ENCODE measurements around the gene VAC14.
A peak's percentile ranks its signal among the peaks of the same experiment; 100 is the strongest.

VAC14 gene

GRCh38 chr16:70739389-70739788 is 61.6 kb downstream of the VAC14 start:
- H3K9me2 ChIP-seq (ENCODE audit: low read depth, low read length), result no peaks in the 10 kb centered on the region
- TF ChIP-seq EZH2 (IDR thresholded peaks at IDR 0.05; ENCODE audit: borderline replicate concordance, low read length) (no peak), CTCF (IDR thresholded peaks at IDR 0.05; ENCODE audit: low read length) (no peak)
- H4K20me1 ChIP-seq (ENCODE audit: insufficient read depth, low read length), result no peaks in the 10 kb centered on the region
- H3K27ac ChIP-seq (ENCODE audit: low read depth, low read length, poor library complexity, severe bottlenecking), result peak overlapping the region; percentile 98
- H3K4me2 ChIP-seq (ENCODE audit: low read length), result peak overlapping the region; percentile 14; the same call in 1 of the 2 replicates
- no peaks in the 10 kb centered on the region for H3K9me3 ChIP-seq (ENCODE audit: low read length)
- H3K9ac ChIP-seq (ENCODE audit: low read length), result peak overlapping the region; percentile 54
- no peaks in the 10 kb centered on the region for H3K79me2 ChIP-seq (ENCODE audit: insufficient read depth, low read length)
- H3K4me1 ChIP-seq (ENCODE audit: insufficient read depth, low read length, severe bottlenecking), result peaks cover 54% of the 10 kb centered on the region
- no peak overlapping the region for H3K4me3 ChIP-seq (ENCODE audit: low read depth, low read length, poor library complexity, severe bottlenecking)
- peaks cover 23% of the 10 kb centered on the region for H3K36me3 ChIP-seq (ENCODE audit: insufficient read depth, low read length)
- H2AFZ ChIP-seq (ENCODE audit: low read length), result no peak overlapping the region
- no peaks in the 10 kb centered on the region; the same call in 1 of the 2 replicates for H3F3A ChIP-seq (ENCODE audit: insufficient read depth, low read length)
- H3K27me3 ChIP-seq (ENCODE audit: insufficient read depth, low read length), result no peaks in the 10 kb centered on the region

- Histone ChIP-seq H3K4me1 (ENCODE audit: insufficient read depth, low read length, severe bottlenecking) (peaks cover 54% of the 10 kb centered on the region), H3K9me2 (ENCODE audit: low read depth, low read length) (no peaks in the 10 kb centered on the region), H3K27ac (ENCODE audit: low read depth, low read length, poor library complexity, severe bottlenecking) (peak overlapping the region; percentile 98), H2AFZ (ENCODE audit: low read length) (no peak overlapping the region), H3K4me3 (ENCODE audit: low read depth, low read length, poor library complexity, severe bottlenecking) (peak overlapping the region; percentile 23), H3K27me3 (ENCODE audit: insufficient read depth, low read length) (no peaks in the 10 kb centered on the region), H3K9me3 (ENCODE audit: low read length) (no peaks in the 10 kb centered on the region), H4K20me1 (ENCODE audit: insufficient read depth, low read length) (no peaks in the 10 kb centered on the region), H3K79me2 (ENCODE audit: insufficient read depth, low read length) (no peaks in the 10 kb centered on the region), H3K9ac (ENCODE audit: low read length) (peak overlapping the region; percentile 54), H3F3A (ENCODE audit: insufficient read depth, low read length) (no peaks in the 10 kb centered on the region; the same call in 1 of the 2 replicates), H3K36me3 (ENCODE audit: insufficient read depth, low read length) (peaks cover 12% of the 10 kb centered on the region), H3K4me2 (ENCODE audit: low read length) (peak overlapping the region; percentile 57)
- TF ChIP-seq CTCF (IDR thresholded peaks at IDR 0.05; ENCODE audit: low read length), result peak; percentile 80
- no peak for TF ChIP-seq EZH2 (IDR thresholded peaks at IDR 0.05; ENCODE audit: borderline replicate concordance, low read length)
Observed at GRCh38 chr16:70738083-70738977, 62.6 kb downstream of the VAC14 start.

- Histone ChIP-seq H3K27ac (ENCODE audit: low read depth, low read length, poor library complexity, severe bottlenecking) (peak overlapping the region; percentile 98), H4K20me1 (ENCODE audit: insufficient read depth, low read length) (no peaks in the 10 kb centered on the region)
Observed at GRCh38 chr16:70737377-70738082, 63.4 kb downstream of the VAC14 start.

More at GRCh38 chr16:70737377-70738082, 63.4 kb downstream of the VAC14 start:
- Histone ChIP-seq H2AFZ (ENCODE audit: low read length) (no peak overlapping the region), H3K27me3 (ENCODE audit: insufficient read depth, low read length) (no peaks in the 10 kb centered on the region), H3F3A (ENCODE audit: insufficient read depth, low read length) (no peaks in the 10 kb centered on the region; the same call in 1 of the 2 replicates), H3K79me2 (ENCODE audit: insufficient read depth, low read length) (no peaks in the 10 kb centered on the region), H3K36me3 (ENCODE audit: insufficient read depth, low read length) (peaks cover 4% of the 10 kb centered on the region; the same call in 1 of the 2 replicates), H3K9me3 (ENCODE audit: low read length) (no peaks in the 10 kb centered on the region), H3K4me1 (ENCODE audit: insufficient read depth, low read length, severe bottlenecking) (peaks cover 54% of the 10 kb centered on the region), H3K9ac (ENCODE audit: low read length) (peak overlapping the region; percentile 57), H3K4me2 (ENCODE audit: low read length) (peak overlapping the region; percentile 57), H3K9me2 (ENCODE audit: low read depth, low read length) (no peaks in the 10 kb centered on the region), H3K4me3 (ENCODE audit: low read depth, low read length, poor library complexity, severe bottlenecking) (peak overlapping the region; percentile 23)
- TF ChIP-seq EZH2 (IDR thresholded peaks at IDR 0.05; ENCODE audit: borderline replicate concordance, low read length) (no peak), CTCF (IDR thresholded peaks at IDR 0.05; ENCODE audit: low read length) (no peak)

Measured in OCI-LY1 (cell line).